Measurements from ENCODE around the gene UBE2D1.

The UBE2D1 gene

GRCh38 chr10:58334817-58335305 lies at the start of gene UBE2D1:
Gene UBE2D1 (plus strand): TSS chr10:58335006. CDS start chr10:58335202, 196 bp downstream.
- peak; percentile 93 for DNase-seq

GRCh38 chr10:58291538-58292174 lies 43.1 kb upstream of the UBE2D1 start:
- peak; percentile 70 for DNase-seq

- no peak for DNase-seq
Observed at GRCh38 chr10:58293989-58294388, 40.8 kb upstream of the UBE2D1 start.

- peak; percentile 59 for DNase-seq
Observed at GRCh38 chr10:58299580-58299979, 35.2 kb upstream of the UBE2D1 start.

GRCh38 chr10:58300676-58301075 lies 34.1 kb upstream of the UBE2D1 start:
- no peak for DNase-seq

- no peak for DNase-seq
Observed at GRCh38 chr10:58302254-58302653, 32.6 kb upstream of the UBE2D1 start.

GRCh38 chr10:58304099-58304633 lies 30.6 kb upstream of the UBE2D1 start:
- no peak for DNase-seq

GRCh38 chr10:58305821-58306220 lies 29.0 kb upstream of the UBE2D1 start:
- no peak for DNase-seq

GRCh38 chr10:58307676-58308075 lies 27.1 kb upstream of the UBE2D1 start:
- no peak for DNase-seq

- no peak for DNase-seq
Observed at GRCh38 chr10:58311026-58311425, 23.8 kb upstream of the UBE2D1 start.

- no peak for DNase-seq
Observed at GRCh38 chr10:58316874-58317273, 17.9 kb upstream of the UBE2D1 start.

- DNase-seq, result no peak
Observed at GRCh38 chr10:58318346-58318745, 16.5 kb upstream of the UBE2D1 start.

- DNase-seq, result no peak
Observed at GRCh38 chr10:58319599-58319998, 15.2 kb upstream of the UBE2D1 start.

- DNase-seq, result no peak
Observed at GRCh38 chr10:58320351-58321049, 14.3 kb upstream of the UBE2D1 start.

- no peak for DNase-seq
Observed at GRCh38 chr10:58322072-58322834, 12.6 kb upstream of the UBE2D1 start.

GRCh38 chr10:58322835-58323209 lies 12.0 kb upstream of the UBE2D1 start:
- DNase-seq, result no peak

GRCh38 chr10:58326967-58327381 lies 7.8 kb upstream of the UBE2D1 start:
- DNase-seq, result peak; percentile 21

- no peak for DNase-seq
Observed at GRCh38 chr10:58328233-58328632, 6.6 kb upstream of the UBE2D1 start.

- no peak for DNase-seq
Observed at GRCh38 chr10:58330431-58330830, 4.4 kb upstream of the UBE2D1 start.

GRCh38 chr10:58331646-58332045 lies 3.2 kb upstream of the UBE2D1 start:
- DNase-seq, result no peak

- peak; percentile 69 for DNase-seq
Observed at GRCh38 chr10:58335306-58336005, 650 bp downstream of the UBE2D1 start.

- no peak for DNase-seq
Observed at GRCh38 chr10:58336242-58336641, 1.4 kb downstream of the UBE2D1 start.

- no peak for DNase-seq
Observed at GRCh38 chr10:58341422-58341821, 6.6 kb downstream of the UBE2D1 start.
